GM12874 (cell line): ENCODE results near the gene PLA2G7.

Experiments used
- TF ChIP-seq, protein P1 (sequence below): IDR thresholded peaks from 2 replicates; pipeline ENCODE4 v1.5.1; 2011; ENCODE audit warnings: low read depth, mild to moderate bottlenecking, control low read depth, low read length, moderate library complexity; ENCODE audit not compliant: insufficient read depth

PLA2G7 gene

DNA sequence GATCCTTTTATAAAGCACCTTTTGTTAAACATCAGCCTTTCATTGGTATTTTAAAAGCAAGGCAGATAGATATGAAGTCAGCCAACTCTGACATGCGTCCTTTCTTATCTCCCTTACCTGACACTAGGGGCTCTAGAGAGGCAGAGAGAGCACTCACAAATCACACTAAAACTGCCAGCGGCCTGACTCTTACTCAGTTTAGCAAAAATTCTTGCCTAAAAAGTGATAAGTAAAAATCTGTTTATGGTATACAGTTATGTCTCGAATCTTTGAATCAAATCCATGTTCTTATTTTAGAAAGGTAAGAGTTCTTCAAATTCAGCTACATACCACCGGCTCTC is 57.9 kb downstream of the PLA2G7 start:
- TF ChIP-seq, protein P1, sequence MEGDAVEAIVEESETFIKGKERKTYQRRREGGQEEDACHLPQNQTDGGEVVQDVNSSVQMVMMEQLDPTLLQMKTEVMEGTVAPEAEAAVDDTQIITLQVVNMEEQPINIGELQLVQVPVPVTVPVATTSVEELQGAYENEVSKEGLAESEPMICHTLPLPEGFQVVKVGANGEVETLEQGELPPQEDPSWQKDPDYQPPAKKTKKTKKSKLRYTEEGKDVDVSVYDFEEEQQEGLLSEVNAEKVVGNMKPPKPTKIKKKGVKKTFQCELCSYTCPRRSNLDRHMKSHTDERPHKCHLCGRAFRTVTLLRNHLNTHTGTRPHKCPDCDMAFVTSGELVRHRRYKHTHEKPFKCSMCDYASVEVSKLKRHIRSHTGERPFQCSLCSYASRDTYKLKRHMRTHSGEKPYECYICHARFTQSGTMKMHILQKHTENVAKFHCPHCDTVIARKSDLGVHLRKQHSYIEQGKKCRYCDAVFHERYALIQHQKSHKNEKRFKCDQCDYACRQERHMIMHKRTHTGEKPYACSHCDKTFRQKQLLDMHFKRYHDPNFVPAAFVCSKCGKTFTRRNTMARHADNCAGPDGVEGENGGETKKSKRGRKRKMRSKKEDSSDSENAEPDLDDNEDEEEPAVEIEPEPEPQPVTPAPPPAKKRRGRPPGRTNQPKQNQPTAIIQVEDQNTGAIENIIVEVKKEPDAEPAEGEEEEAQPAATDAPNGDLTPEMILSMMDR, result peak; percentile 46; the same call in 1 of the 2 replicates

DNA sequence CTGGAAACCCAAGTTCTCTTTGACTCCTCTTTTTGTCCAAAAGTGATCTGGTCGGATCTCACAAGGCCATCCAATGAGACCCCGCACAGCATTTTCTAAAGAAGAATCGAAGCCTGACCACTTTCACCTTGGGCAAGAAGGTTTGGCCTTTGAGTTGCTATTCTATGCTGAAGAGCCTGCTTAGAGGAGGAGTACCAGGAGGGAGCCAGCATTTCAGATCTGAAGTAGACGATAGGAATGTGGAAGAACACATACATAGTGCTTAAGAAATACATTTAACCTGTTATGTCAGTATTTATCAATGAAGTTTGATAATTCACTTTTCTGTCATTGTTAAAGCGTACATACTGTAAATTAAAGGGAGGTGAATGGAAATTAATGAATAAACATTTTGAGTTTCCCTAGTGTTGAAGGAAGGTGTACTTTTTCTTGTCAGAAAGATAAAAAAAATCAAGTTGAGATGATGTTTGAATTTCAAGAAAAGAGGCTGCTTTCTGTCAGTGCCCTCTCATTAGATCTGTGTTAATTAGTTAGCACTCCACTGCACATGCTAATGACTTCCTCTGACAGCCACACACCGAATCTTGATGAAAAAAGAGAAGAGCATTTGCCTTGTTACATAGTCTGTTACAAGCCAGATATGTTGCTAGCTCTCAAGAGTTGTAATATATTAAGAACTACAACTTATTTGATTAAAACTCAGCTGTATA is 58.4 kb downstream of the PLA2G7 start:
- TF ChIP-seq, protein P1, result no peak

DNA sequence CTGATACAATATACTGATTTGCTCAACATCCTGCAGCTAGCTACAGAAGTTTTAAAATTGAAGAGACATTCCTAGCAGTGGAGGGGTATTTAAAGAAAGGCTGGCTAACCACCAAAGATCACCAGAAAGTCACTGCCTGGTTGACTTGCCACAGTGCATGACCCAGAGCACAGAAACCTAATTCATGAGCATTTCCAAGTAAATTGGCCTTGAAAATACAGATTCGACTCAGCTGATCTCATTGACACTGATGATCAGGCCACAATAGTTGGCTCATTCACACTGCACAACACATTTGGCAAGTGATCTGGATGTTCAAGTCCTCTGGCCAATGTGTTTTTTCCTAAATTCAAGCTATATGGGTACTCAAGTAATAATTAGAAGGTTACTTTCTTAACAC is 60.8 kb downstream of the PLA2G7 start:
- TF ChIP-seq, protein P1, result no peak

DNA sequence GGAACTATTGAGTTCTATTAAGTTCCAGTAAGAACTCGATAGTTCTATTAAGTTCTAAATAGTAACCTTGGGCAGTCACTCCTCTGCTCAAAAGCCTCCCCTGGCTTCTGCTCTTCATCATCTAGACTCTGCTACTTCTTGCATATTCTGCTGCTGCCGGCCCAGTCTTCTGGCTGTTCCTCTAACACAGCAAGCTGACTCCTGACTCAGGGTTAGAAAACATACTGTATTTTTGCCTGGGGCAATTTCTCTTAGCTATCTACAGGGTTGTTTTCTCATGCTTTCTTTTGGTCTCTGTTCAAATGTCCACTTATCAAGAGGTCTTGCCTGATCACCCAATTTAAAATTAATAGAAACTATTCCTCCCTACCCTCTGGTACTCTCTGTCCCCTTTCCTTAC is 67.8 kb downstream of the PLA2G7 start:
- TF ChIP-seq, protein P1, result no peak

DNA sequence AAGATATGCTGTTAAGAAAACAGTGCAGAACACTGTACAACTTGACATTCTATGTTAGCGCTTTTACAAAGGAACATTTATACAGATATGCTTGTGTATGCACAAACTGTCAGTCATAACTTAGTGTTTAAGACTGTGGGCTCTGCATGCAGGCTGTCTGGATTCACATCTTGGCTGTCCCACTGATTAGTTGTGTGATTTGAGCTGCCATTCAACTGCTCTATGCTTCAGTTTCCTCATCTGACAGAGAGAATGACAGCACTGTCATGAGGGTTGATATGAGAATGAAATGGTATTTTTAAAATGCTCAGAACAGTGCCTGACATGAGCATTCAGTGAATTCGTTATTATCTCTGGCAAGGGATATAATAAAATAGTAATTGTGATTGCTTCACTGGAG is 73.7 kb downstream of the PLA2G7 start:
- TF ChIP-seq, protein P1, result no peak

DNA sequence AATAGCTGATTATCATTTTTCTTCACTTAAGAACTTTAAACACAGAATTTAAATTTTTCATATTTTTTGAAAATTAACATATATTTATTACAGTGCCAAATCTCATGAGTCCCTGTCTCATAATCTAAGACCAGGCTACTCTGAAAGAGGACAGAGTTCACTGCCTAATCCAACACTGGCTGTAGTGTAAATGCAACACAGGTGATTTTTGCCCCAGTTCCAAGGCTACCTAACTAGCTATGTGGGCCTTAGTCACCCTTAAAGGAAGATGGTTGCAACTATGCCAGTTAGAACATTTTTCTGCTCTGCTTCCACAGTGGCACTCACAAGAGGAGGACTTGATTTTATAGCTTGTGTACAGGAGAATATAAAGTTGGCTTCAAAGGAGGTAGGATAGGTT is 77.5 kb downstream of the PLA2G7 start:
- TF ChIP-seq, protein P1, result no peak

DNA sequence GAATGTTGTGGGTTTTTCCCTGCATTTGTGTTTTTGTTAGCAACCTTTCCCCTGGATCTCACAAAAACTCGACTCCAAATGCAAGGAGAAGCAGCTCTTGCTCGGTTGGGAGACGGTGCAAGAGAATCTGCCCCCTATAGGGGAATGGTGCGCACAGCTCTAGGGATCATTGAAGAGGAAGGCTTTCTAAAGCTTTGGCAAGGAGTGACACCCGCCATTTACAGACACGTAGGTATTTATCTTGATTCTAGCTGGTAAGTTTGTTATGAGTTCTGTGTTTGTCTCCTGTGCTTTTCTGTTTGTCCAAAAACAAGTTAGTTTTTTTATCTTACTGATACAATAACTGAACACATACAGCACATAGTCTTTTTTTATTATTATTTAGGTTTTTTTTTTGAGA is 79.4 kb downstream of the PLA2G7 start:
- TF ChIP-seq, protein P1, result 0 out of 2 replicates have a peak, but pooled peaks have one; percentile 4
